ACHN (cell line): Measurements from ENCODE around the gene OR51E1.

Experiments used
- DNase-seq: peaks from one replicate; pipeline ENCODE4 v3.0.0-alpha.2; 2015
- in situ Hi-C: cut with HindIII; loops from 2 replicates; pipeline ENCODE4 v1.10.0; 2017; ENCODE audit warnings: low sequenced_read_pairs, low pct_ligation_motif_present, low pct_unique_long_range_greater_than_20kb

OR51E1 gene

GRCh38 chr11:4699697-4700435, 56.1 kb downstream of the OR51E1 start:
- DNase-seq, result no peak
- in situ Hi-C loops, result no loop called here

DNA sequence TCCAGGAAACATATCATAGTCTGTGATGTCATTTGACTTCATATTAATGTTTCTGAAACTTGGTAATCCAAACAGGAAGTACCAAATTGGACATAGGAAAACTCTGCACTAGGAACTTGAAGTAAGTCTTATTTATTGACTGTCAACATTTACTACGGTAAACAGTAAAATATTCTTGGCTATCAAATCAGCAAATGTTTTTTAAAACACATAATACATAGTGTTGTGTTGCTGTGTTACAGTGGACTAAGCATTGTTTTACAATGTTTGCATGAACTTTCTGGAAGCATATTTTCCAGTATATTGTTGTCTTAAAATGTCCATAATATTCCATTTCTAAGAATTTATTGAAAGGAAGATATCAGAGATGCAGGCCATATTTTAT, 56.6 kb downstream of the OR51E1 start:
- DNase-seq, result no peak

GRCh38 chr11:4704054-4704789, 60.4 kb downstream of the OR51E1 start, which contains the start of gene MMP26:
Gene MMP26 (plus strand): TSS chr11:4704784.
- DNase-seq, result no peak
- in situ Hi-C loops, result no loop called here

More for the DNA sequence above, 56.6 kb downstream of the OR51E1 start:
- in situ Hi-C loops, result no loop called here

DNA sequence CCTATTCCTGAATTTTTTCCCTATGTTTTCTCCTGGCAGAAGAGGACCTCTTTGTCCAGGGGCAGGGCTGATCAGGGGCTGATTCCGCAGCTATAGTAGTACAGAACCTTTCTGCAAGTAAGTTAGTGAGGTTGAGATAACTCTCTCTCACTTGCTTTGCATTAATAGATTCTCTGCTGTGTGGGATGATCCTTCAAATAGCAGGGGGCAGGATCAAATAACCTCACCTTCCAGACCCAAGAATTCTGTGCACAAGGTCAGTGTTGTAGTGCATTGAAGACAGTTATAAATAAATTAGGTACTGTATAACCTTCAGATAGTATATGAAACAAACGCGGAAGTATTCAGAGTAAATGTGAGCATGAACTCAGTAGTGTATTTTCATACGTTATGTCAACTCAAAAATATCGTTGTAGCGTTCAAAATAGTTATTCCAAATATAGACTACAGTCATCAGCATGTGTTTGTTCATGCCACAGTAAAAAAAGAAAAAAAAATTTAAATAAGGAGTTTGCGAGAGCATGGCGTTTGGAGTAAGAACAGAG, 61.1 kb downstream of the OR51E1 start:
- in situ Hi-C loops, result no loop called here

More for the DNA sequence above, 61.1 kb downstream of the OR51E1 start:
- DNase-seq, result no peak
